Measurements from ENCODE around the gene LIG3. TPM values are rescaled to one million over a fixed set of nuclear protein-coding genes. Genes with fewer than 3 reads are reported as not detected.

The LIG3 gene
- total and polyA plus RNA-seq, 2 experiments from 2014 or later = 16.4 to 119 TPM

DNA sequence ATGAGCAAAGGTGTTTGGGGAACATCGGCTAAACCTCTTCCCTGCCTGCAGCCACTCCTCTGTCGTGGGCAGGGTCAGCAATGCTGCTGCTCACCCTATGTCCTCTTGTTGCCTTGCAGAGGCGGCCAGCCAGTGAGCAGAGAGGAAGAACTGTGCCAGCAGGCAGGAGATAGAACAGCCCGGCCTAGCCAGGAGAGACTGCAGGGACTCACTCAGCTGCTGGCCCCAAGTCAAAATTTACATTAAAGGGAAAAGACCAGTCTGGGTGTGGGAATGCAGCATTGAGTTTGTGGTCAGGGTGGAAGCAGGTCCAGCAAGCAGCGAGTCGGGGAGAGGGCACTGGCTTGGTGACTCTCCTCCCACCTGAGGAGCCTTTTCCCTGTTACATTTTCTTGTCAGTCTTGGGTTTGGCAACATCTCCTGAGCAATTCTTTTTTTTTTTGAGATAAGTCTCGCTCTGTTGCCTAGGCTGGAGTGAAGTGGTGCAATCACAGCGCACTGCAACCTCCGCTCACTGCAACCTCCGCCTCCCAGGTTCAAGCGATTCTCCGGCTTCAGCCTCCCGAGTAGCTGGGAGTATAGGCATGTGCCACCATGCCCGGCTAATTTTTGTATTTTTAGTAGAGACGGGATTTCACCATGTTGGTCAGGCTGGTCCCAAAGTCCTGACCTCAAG, 22.7 kb downstream of the LIG3 start (continued):
- TF ChIP-seq, protein P1, sequence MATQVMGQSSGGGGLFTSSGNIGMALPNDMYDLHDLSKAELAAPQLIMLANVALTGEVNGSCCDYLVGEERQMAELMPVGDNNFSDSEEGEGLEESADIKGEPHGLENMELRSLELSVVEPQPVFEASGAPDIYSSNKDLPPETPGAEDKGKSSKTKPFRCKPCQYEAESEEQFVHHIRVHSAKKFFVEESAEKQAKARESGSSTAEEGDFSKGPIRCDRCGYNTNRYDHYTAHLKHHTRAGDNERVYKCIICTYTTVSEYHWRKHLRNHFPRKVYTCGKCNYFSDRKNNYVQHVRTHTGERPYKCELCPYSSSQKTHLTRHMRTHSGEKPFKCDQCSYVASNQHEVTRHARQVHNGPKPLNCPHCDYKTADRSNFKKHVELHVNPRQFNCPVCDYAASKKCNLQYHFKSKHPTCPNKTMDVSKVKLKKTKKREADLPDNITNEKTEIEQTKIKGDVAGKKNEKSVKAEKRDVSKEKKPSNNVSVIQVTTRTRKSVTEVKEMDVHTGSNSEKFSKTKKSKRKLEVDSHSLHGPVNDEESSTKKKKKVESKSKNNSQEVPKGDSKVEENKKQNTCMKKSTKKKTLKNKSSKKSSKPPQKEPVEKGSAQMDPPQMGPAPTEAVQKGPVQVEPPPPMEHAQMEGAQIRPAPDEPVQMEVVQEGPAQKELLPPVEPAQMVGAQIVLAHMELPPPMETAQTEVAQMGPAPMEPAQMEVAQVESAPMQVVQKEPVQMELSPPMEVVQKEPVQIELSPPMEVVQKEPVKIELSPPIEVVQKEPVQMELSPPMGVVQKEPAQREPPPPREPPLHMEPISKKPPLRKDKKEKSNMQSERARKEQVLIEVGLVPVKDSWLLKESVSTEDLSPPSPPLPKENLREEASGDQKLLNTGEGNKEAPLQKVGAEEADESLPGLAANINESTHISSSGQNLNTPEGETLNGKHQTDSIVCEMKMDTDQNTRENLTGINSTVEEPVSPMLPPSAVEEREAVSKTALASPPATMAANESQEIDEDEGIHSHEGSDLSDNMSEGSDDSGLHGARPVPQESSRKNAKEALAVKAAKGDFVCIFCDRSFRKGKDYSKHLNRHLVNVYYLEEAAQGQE (IDR thresholded peaks at IDR 0.05; ENCODE audit: unreplicated experiment) = no peak

DNA sequence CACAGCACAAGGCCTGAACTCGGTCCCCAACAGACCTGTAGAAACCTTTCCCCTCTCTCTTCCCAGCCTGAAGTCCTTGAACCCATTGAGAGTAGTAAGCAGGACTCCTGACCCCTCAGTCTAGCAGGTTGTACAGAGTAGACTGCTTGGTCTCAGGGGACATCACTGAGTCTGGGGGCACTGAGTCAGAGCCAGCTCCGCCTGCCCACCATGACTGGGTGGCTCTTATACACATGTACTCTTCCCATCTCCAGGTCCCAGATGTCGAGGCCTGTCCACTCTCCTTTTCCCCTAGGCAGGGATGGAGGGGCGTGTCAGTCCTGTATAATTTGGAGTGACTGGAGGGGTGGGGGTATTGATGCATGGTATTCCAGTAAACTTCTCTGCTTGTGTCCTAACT, 23.5 kb downstream of the LIG3 start:
- no peaks in the 10 kb centered on the region; the same call in 1 of the 2 replicates for H4K20me1 ChIP-seq (replicated peaks; ENCODE audit: insufficient read depth)
- no peak overlapping the region for H3K4me2 ChIP-seq
- H3K27me3 ChIP-seq (ENCODE audit: insufficient read depth) = no peaks in the 10 kb centered on the region
- H3K4me3 Mint-ChIP-seq = no peak overlapping the region
- peaks cover 9% of the 10 kb centered on the region for H3K27me3 Mint-ChIP-seq (ENCODE audit: insufficient read depth, low read depth, poor library complexity)
- H3K79me2 ChIP-seq (replicated peaks; ENCODE audit: insufficient read depth) = no peaks in the 10 kb centered on the region
- no peak overlapping the region for H3K4me3 ChIP-seq
- DNase-seq (ENCODE audit: low spot score) = no peak
- H3K9me2 ChIP-seq (ENCODE audit: insufficient read depth) = no peaks in the 10 kb centered on the region
- no peak for ATAC-seq
- no peaks in the 10 kb centered on the region for H3F3A ChIP-seq (replicated peaks; ENCODE audit: low read depth)
- no peak overlapping the region for H3K27ac ChIP-seq (ENCODE audit: low read depth)
- peaks cover 34% of the 10 kb centered on the region for H3K36me3 ChIP-seq (ENCODE audit: insufficient read depth)
- no peaks in the 10 kb centered on the region for H3K4me1 ChIP-seq (ENCODE audit: insufficient read depth)
- no peaks in the 10 kb centered on the region for H3K9me3 Mint-ChIP-seq
- peaks cover 93% of the 10 kb centered on the region for H3K36me3 Mint-ChIP-seq (ENCODE audit: low read depth)
- no peaks in the 10 kb centered on the region; the same call in 2 of the 3 replicates for H3K4me1 Mint-ChIP-seq
- H2AFZ ChIP-seq = no peak overlapping the region
- H3K27ac Mint-ChIP-seq = no peak overlapping the region; the same call in 1 of the 2 replicates
- TF ChIP-seq ZNF331 (CRISPR knock-in tag; IDR thresholded peaks at IDR 0.05; ENCODE audit: low read depth) = no peak
- TF ChIP-seq EZH2 (IDR thresholded peaks at IDR 0.05; ENCODE audit: low read depth, unreplicated experiment) = no peak
- no peak for TF ChIP-seq STAT1 (IDR thresholded peaks at IDR 0.05; ENCODE audit: unreplicated experiment)
- TF ChIP-seq POLR2AphosphoS5 (IDR thresholded peaks at IDR 0.05; ENCODE audit: low read depth) = no peak
- TF ChIP-seq, protein P2, sequence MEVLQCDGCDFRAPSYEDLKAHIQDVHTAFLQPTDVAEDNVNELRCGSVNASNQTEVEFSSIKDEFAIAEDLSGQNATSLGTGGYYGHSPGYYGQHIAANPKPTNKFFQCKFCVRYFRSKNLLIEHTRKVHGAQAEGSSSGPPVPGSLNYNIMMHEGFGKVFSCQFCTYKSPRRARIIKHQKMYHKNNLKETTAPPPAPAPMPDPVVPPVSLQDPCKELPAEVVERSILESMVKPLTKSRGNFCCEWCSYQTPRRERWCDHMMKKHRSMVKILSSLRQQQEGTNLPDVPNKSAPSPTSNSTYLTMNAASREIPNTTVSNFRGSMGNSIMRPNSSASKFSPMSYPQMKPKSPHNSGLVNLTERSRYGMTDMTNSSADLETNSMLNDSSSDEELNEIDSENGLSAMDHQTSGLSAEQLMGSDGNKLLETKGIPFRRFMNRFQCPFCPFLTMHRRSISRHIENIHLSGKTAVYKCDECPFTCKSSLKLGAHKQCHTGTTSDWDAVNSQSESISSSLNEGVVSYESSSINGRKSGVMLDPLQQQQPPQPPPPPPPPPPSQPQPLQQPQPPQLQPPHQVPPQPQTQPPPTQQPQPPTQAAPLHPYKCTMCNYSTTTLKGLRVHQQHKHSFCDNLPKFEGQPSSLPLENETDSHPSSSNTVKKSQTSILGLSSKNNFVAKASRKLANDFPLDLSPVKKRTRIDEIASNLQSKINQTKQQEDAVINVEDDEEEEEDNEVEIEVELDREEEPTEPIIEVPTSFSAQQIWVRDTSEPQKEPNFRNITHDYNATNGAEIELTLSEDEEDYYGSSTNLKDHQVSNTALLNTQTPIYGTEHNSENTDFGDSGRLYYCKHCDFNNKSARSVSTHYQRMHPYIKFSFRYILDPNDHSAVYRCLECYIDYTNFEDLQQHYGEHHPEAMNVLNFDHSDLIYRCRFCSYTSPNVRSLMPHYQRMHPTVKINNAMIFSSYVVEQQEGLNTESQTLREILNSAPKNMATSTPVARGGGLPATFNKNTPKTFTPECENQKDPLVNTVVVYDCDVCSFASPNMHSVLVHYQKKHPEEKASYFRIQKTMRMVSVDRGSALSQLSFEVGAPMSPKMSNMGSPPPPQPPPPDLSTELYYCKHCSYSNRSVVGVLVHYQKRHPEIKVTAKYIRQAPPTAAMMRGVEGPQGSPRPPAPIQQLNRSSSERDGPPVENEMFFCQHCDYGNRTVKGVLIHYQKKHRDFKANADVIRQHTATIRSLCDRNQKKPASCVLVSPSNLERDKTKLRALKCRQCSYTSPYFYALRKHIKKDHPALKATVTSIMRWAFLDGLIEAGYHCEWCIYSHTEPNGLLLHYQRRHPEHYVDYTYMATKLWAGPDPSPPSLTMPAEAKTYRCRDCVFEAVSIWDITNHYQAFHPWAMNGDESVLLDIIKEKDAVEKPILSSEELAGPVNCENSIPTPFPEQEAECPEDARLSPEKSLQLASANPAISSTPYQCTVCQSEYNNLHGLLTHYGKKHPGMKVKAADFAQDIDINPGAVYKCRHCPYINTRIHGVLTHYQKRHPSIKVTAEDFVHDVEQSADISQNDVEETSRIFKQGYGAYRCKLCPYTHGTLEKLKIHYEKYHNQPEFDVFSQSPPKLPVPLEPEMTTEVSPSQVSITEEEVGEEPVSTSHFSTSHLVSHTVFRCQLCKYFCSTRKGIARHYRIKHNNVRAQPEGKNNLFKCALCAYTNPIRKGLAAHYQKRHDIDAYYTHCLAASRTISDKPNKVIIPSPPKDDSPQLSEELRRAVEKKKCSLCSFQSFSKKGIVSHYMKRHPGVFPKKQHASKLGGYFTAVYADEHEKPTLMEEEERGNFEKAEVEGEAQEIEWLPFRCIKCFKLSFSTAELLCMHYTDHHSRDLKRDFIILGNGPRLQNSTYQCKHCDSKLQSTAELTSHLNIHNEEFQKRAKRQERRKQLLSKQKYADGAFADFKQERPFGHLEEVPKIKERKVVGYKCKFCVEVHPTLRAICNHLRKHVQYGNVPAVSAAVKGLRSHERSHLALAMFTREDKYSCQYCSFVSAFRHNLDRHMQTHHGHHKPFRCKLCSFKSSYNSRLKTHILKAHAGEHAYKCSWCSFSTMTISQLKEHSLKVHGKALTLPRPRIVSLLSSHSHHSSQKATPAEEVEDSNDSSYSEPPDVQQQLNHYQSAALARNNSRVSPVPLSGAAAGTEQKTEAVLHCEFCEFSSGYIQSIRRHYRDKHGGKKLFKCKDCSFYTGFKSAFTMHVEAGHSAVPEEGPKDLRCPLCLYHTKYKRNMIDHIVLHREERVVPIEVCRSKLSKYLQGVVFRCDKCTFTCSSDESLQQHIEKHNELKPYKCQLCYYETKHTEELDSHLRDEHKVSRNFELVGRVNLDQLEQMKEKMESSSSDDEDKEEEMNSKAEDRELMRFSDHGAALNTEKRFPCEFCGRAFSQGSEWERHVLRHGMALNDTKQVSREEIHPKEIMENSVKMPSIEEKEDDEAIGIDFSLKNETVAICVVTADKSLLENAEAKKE (CRISPR knock-in tag; IDR thresholded peaks at IDR 0.05) = no peak
- no peak for TF ChIP-seq ZNF114 (CRISPR knock-in tag; IDR thresholded peaks at IDR 0.05)
- no peak for TF ChIP-seq EZH2phosphoT487 (IDR thresholded peaks at IDR 0.05; ENCODE audit: unreplicated experiment)
- TF ChIP-seq, protein P3, sequence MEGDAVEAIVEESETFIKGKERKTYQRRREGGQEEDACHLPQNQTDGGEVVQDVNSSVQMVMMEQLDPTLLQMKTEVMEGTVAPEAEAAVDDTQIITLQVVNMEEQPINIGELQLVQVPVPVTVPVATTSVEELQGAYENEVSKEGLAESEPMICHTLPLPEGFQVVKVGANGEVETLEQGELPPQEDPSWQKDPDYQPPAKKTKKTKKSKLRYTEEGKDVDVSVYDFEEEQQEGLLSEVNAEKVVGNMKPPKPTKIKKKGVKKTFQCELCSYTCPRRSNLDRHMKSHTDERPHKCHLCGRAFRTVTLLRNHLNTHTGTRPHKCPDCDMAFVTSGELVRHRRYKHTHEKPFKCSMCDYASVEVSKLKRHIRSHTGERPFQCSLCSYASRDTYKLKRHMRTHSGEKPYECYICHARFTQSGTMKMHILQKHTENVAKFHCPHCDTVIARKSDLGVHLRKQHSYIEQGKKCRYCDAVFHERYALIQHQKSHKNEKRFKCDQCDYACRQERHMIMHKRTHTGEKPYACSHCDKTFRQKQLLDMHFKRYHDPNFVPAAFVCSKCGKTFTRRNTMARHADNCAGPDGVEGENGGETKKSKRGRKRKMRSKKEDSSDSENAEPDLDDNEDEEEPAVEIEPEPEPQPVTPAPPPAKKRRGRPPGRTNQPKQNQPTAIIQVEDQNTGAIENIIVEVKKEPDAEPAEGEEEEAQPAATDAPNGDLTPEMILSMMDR (conservative IDR thresholded peaks at IDR 0.05; ENCODE audit: low read depth in 2 of 2) = no peak
- TF ChIP-seq, protein P1 (IDR thresholded peaks at IDR 0.05; ENCODE audit: unreplicated experiment) = no peak
